Neural cell (in vitro differentiated cells): ENCODE measurements around the gene EPHA5. TPM values are rescaled to one million over a fixed set of nuclear protein-coding genes. Genes with fewer than 3 reads are reported as not detected.

ENCODE experiments used
- H2AFZ ChIP-seq: fragments of 200-600, 300-800 bp; sonication (generic), shearing (Covaris generic); 2 replicates; pipeline ENCODE4 v1.6.0; 2014; ENCODE audit warnings: low read depth, mild to moderate bottlenecking, antibody characterized with exemption, low read length, moderate library complexity
- H3F3A ChIP-seq: fragments of 200-600 bp; shearing (Covaris generic); 2 replicates; pipeline ENCODE4 v1.6.1; 2016; ENCODE audit warnings: mild to moderate bottlenecking, moderate library complexity, mixed read lengths, antibody characterized with exemption, low read length; ENCODE audit not compliant: insufficient read depth, poor library complexity, severe bottlenecking
- H3K27ac ChIP-seq: fragments of 200-600, 300-800 bp; sonication (generic), shearing (Covaris generic); 2 replicates; pipeline ENCODE4 v1.5.1; 2014; ENCODE audit warnings: mild to moderate bottlenecking, low read length, moderate library complexity
- H3K27me3 ChIP-seq: fragments of 300-800, 200-600 bp; sonication (generic), shearing (Covaris generic); 2 replicates; pipeline ENCODE4 v1.6.0; 2014; ENCODE audit warnings: mild to moderate bottlenecking, low read depth, low read length, moderate library complexity; ENCODE audit not compliant: insufficient read depth
- H3K36me3 ChIP-seq: fragments of 300-800, 200-600 bp; sonication (generic), shearing (Covaris generic); 2 replicates; pipeline ENCODE4 v1.5.1; 2014; ENCODE audit warnings: mild to moderate bottlenecking, antibody characterized with exemption, low read length, moderate library complexity; ENCODE audit not compliant: insufficient read depth
- H3K4me2 ChIP-seq: fragments of 300-800, 200-600 bp; sonication (generic), shearing (Covaris generic); 2 replicates; pipeline ENCODE4 v1.6.0; 2014; ENCODE audit warnings: mild to moderate bottlenecking, low read length
- H3K4me3 ChIP-seq: fragments of 300-800, 200-600 bp; sonication (generic), shearing (Covaris generic); 2 replicates; pipeline ENCODE4 v1.5.1; 2014; ENCODE audit warnings: mild to moderate bottlenecking, low read length, moderate library complexity
- H3K79me2 ChIP-seq: fragments of 200-600 bp; shearing (Covaris generic); replicated peaks from 2 replicates; pipeline ENCODE4 v1.6.0; 2014; ENCODE audit warnings: mild to moderate bottlenecking, low read length, moderate library complexity; ENCODE audit not compliant: insufficient read depth
- H3K9ac ChIP-seq: fragments of 300-800, 200-600 bp; sonication (generic), shearing (Covaris generic); 2 replicates; pipeline ENCODE4 v1.6.1; 2016; ENCODE audit warnings: mild to moderate bottlenecking, low read length, mixed read lengths
- H3K9me2 ChIP-seq: fragments of 200-600 bp; shearing (Covaris generic); 2 replicates; pipeline ENCODE4 v1.6.1; 2016; ENCODE audit warnings: mild to moderate bottlenecking, low read length, mixed read lengths; ENCODE audit not compliant: insufficient read depth
- H3K9me3 ChIP-seq: fragments of 200-600, 300-800 bp; sonication (generic), shearing (Covaris generic); 2 replicates; pipeline ENCODE4 v1.6.1; 2016; ENCODE audit warnings: mild to moderate bottlenecking, mixed run types, low read length, moderate library complexity, mixed read lengths
- H4K20me1 ChIP-seq: fragments of 200-600 bp; shearing (Covaris generic); 2 replicates; pipeline ENCODE4 v1.6.1; 2016; ENCODE audit warnings: mild to moderate bottlenecking, mixed run types; ENCODE audit not compliant: insufficient read depth
- EP300 ChIP-seq: fragments of 450-650 bp; conservative IDR thresholded peaks from 2 replicates; pipeline ENCODE4 v1.6.1; 2014; ENCODE audit warnings: antibody characterized with exemption, mild to moderate bottlenecking, moderate library complexity; ENCODE audit not compliant: poor library complexity, severe bottlenecking
- EZH2 ChIP-seq: fragments of 200-600, 300-800 bp; shearing (Covaris generic), sonication (generic); IDR thresholded peaks from 2 replicates; pipeline ENCODE4 v1.6.1; 2014; ENCODE audit warnings: antibody characterized with exemption, low read length, borderline replicate concordance, mild to moderate bottlenecking; ENCODE audit not compliant: insufficient read depth, poor library complexity, severe bottlenecking
- MXI1 ChIP-seq: fragments of 450-650 bp; conservative IDR thresholded peaks from 2 replicates; pipeline ENCODE4 v1.6.1; 2014; ENCODE audit warnings: antibody characterized with exemption, mild to moderate bottlenecking; ENCODE audit not compliant: poor library complexity, severe bottlenecking
- POLR2AphosphoS5 ChIP-seq: IDR thresholded peaks from 2 replicates; pipeline ENCODE4 v1.6.1; 2012
- RAD21 ChIP-seq: fragments of 450-650 bp; conservative IDR thresholded peaks from 2 replicates; pipeline ENCODE4 v1.6.1; 2014; ENCODE audit warnings: antibody characterized with exemption, mild to moderate bottlenecking, moderate library complexity
- SMC3 ChIP-seq: fragments of 450-650 bp; conservative IDR thresholded peaks from 2 replicates; pipeline ENCODE4 v1.6.1; 2014; ENCODE audit warnings: antibody characterized with exemption, mild to moderate bottlenecking, moderate library complexity; ENCODE audit not compliant: poor library complexity
- TAF1 ChIP-seq: IDR thresholded peaks from 2 replicates; pipeline ENCODE4 v1.6.1; 2012; ENCODE audit warnings: low read depth
- polyA plus RNA-seq: library from polyadenylated mRNA; depleted of rRNA; stranded (reverse); fragments of >200 nt; gene quantifications from 2 replicates; pipeline ENCODE4 v1.2.3, GENCODE V29; 2014
- TF ChIP-seq, protein P1 (sequence below): fragments of 450-650 bp; IDR thresholded peaks from 2 replicates; pipeline ENCODE4 v1.5.1; 2014; ENCODE audit warnings: antibody characterized with exemption, mild to moderate bottlenecking, moderate library complexity; ENCODE audit not compliant: poor library complexity, severe bottlenecking
- TF ChIP-seq, protein P2 (sequence below): IDR thresholded peaks from 2 replicates; pipeline ENCODE4 v1.6.1; 2012; ENCODE audit warnings: borderline replicate concordance

EPHA5 gene
- polyA plus RNA-seq, 1 donor from 2014 or later = 4.3 TPM

DNA sequence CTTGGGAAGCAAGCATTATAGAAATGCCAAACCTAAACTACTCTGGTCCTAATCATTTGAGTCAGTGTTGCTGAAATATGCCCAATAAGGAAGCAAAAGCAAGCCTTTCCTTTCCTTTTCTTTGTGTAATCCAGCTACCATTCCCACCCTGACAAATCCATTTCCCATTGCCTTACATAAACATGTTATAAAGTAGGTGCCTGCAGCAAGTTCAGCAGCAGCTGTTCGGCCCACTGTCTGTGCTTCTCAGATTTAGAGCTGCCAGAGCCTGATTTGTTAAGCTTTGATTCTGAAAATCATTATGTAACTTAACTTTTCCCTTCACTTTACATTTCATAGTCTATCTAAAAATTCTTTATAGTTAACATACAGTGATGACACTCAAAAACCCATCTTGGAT, 148.6 kb downstream of the EPHA5 start:
- Histone ChIP-seq H3K4me2 (no peak overlapping the region), H3K9ac (no peak overlapping the region), H3K79me2 (no peaks in the 10 kb centered on the region), H4K20me1 (no peaks in the 10 kb centered on the region), H3K9me3 (no peaks in the 10 kb centered on the region), H3K27me3 (no peaks in the 10 kb centered on the region), H3K9me2 (no peaks in the 10 kb centered on the region), H3K4me3 (no peak overlapping the region), H3K36me3 (no peaks in the 10 kb centered on the region), H3F3A (no peaks in the 10 kb centered on the region), H2AFZ (no peak overlapping the region), H3K27ac (no peak overlapping the region)
- TF ChIP-seq EZH2 (no peak), MXI1 (no peak), SMC3 (no peak), POLR2AphosphoS5 (no peak), EP300 (no peak), TAF1 (no peak), RAD21 (no peak)
- TF ChIP-seq, protein P1, sequence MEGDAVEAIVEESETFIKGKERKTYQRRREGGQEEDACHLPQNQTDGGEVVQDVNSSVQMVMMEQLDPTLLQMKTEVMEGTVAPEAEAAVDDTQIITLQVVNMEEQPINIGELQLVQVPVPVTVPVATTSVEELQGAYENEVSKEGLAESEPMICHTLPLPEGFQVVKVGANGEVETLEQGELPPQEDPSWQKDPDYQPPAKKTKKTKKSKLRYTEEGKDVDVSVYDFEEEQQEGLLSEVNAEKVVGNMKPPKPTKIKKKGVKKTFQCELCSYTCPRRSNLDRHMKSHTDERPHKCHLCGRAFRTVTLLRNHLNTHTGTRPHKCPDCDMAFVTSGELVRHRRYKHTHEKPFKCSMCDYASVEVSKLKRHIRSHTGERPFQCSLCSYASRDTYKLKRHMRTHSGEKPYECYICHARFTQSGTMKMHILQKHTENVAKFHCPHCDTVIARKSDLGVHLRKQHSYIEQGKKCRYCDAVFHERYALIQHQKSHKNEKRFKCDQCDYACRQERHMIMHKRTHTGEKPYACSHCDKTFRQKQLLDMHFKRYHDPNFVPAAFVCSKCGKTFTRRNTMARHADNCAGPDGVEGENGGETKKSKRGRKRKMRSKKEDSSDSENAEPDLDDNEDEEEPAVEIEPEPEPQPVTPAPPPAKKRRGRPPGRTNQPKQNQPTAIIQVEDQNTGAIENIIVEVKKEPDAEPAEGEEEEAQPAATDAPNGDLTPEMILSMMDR = no peak
- TF ChIP-seq, protein P2, sequence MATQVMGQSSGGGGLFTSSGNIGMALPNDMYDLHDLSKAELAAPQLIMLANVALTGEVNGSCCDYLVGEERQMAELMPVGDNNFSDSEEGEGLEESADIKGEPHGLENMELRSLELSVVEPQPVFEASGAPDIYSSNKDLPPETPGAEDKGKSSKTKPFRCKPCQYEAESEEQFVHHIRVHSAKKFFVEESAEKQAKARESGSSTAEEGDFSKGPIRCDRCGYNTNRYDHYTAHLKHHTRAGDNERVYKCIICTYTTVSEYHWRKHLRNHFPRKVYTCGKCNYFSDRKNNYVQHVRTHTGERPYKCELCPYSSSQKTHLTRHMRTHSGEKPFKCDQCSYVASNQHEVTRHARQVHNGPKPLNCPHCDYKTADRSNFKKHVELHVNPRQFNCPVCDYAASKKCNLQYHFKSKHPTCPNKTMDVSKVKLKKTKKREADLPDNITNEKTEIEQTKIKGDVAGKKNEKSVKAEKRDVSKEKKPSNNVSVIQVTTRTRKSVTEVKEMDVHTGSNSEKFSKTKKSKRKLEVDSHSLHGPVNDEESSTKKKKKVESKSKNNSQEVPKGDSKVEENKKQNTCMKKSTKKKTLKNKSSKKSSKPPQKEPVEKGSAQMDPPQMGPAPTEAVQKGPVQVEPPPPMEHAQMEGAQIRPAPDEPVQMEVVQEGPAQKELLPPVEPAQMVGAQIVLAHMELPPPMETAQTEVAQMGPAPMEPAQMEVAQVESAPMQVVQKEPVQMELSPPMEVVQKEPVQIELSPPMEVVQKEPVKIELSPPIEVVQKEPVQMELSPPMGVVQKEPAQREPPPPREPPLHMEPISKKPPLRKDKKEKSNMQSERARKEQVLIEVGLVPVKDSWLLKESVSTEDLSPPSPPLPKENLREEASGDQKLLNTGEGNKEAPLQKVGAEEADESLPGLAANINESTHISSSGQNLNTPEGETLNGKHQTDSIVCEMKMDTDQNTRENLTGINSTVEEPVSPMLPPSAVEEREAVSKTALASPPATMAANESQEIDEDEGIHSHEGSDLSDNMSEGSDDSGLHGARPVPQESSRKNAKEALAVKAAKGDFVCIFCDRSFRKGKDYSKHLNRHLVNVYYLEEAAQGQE = no peak

DNA sequence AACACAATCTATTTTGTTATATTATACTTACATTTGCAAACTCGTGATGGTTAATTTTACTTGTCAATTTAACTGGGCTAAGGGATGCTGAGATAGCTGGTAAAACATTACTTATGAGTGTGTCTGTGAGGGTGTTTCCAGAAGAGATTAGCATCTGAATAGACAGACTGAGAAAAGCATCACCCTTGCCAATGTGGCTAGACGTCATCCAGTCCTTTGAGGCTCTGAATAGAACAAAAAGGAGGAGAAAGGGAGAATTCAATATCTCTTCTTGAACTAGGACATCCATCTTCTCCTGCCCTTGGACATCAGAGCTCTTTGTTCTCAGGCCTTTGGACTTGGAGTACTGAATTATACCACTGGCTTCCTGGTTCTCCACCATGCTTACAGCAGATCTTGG, 154.6 kb downstream of the EPHA5 start:
- Histone ChIP-seq H3F3A (no peaks in the 10 kb centered on the region), H3K27ac (no peak overlapping the region), H3K4me2 (no peak overlapping the region), H3K36me3 (no peaks in the 10 kb centered on the region), H3K9me2 (no peaks in the 10 kb centered on the region), H3K4me3 (no peak overlapping the region), H3K79me2 (no peaks in the 10 kb centered on the region), H3K9ac (no peak overlapping the region), H3K27me3 (no peaks in the 10 kb centered on the region), H4K20me1 (no peaks in the 10 kb centered on the region), H3K9me3 (no peaks in the 10 kb centered on the region), H2AFZ (no peak overlapping the region)
- TF ChIP-seq, protein P1 = no peak
- no peak for TF ChIP-seq POLR2AphosphoS5
- TF ChIP-seq, protein P2 = no peak
